IMR-90 (cell line): ENCODE data around the gene KCNT2. TPM values are rescaled to one million over a fixed set of nuclear protein-coding genes. Genes with fewer than 3 reads are reported as not detected.

Experiments used
- ATAC-seq: fragments of 200-7000 bp; cut with Tn5 transposase; 2 replicates; pipeline ENCODE4 v1.9.1; 2020; ENCODE audit warnings: low read depth, mild to moderate bottlenecking, moderate library complexity
- BruUV-seq: library from RNA; stranded (reverse); fragments of 400-500 nt; replicated peaks from 2 replicates; lab custom pipeline; 2021; lab: Mats Ljungman, UMichigan
- CTCF ChIA-PET: fragments of 300-600 bp; formaldehyde crosslinking; extraction: SDS; loops from one replicate; lab custom pipeline; 2021; ENCODE audit warnings: antibody characterized with exemption; lab: Yijun Ruan, JAX
- POLR2A ChIA-PET: fragments of 300-600 bp; sonication (Branson Sonifier 250); formaldehyde crosslinking; loops from one replicate; lab custom pipeline; 2022; ENCODE audit warnings: antibody characterized with exemption; ENCODE audit not compliant: unreplicated experiment; lab: Charles Lee
- DNase-seq: peaks from one replicate; pipeline ENCODE4 v3.0.0; 2013
- H2AFZ ChIP-seq: replicated peaks from 2 replicates; pipeline ENCODE3; 2013; ENCODE audit warnings: low read length, mild to moderate bottlenecking; ENCODE audit not compliant: poor library complexity
- H2AK5ac ChIP-seq: 2 replicates; pipeline ENCODE4 v1.6.1; 2013; ENCODE audit warnings: low read depth, low read length, inconsistent platforms
- H2AK9ac ChIP-seq: replicated peaks from 2 replicates; pipeline ENCODE3; 2013; ENCODE audit warnings: mild to moderate bottlenecking, low read depth, low read length, moderate library complexity; ENCODE audit not compliant: poor library complexity
- H2BK120ac ChIP-seq: 2 replicates; pipeline ENCODE4 v1.6.1; 2013; ENCODE audit warnings: low read depth, low read length, inconsistent platforms
- H2BK15ac ChIP-seq: 3 replicates; pipeline ENCODE4 v1.6.1; 2013; ENCODE audit warnings: low read depth, low read length, inconsistent platforms
- H2BK20ac ChIP-seq: 2 replicates; pipeline ENCODE4 v1.6.1; 2013; ENCODE audit warnings: low read depth, mild to moderate bottlenecking, inconsistent platforms, low read length, moderate library complexity
- H2BK5ac ChIP-seq: 2 replicates; pipeline ENCODE4 v1.6.1; 2013; ENCODE audit warnings: mild to moderate bottlenecking, low read depth, low read length, inconsistent platforms; ENCODE audit not compliant: poor library complexity, severe bottlenecking
- H3K14ac ChIP-seq: replicated peaks from 2 replicates; pipeline ENCODE4 v1.6.1; 2013; ENCODE audit warnings: low read depth, low read length, inconsistent platforms
- H3K18ac ChIP-seq: 2 replicates; pipeline ENCODE4 v1.6.1; 2013; ENCODE audit warnings: low read depth, low read length, control low read depth
- H3K23ac ChIP-seq: 2 replicates; pipeline ENCODE4 v1.6.1; 2013; ENCODE audit warnings: low read depth, low read length, inconsistent platforms
- H3K27ac ChIP-seq: 2 replicates; pipeline ENCODE4 v1.5.1; 2013; ENCODE audit warnings: mild to moderate bottlenecking, control low read depth, low read length; ENCODE audit not compliant: insufficient read depth
- H3K27me3 ChIP-seq: 2 replicates; pipeline ENCODE4 v1.6.1; 2013; ENCODE audit warnings: low read length; ENCODE audit not compliant: control insufficient read depth, insufficient read depth
- H3K36me3 ChIP-seq: 2 replicates; pipeline ENCODE4 v1.6.1; 2013; ENCODE audit warnings: low read length, mixed read lengths; ENCODE audit not compliant: control insufficient read depth, insufficient read depth
- H3K4ac ChIP-seq: 2 replicates; pipeline ENCODE4 v1.6.1; 2013; ENCODE audit warnings: low read depth, low read length, inconsistent platforms
- H3K4me1 ChIP-seq: 2 replicates; pipeline ENCODE4 v1.6.1; 2013; ENCODE audit warnings: low read length, mixed read lengths; ENCODE audit not compliant: control insufficient read depth, insufficient read depth
- H3K4me2 ChIP-seq: 2 replicates; pipeline ENCODE4 v1.6.1; 2013; ENCODE audit warnings: low read depth, mild to moderate bottlenecking, control low read depth, low read length, moderate library complexity
- H3K4me3 ChIP-seq: 2 replicates; pipeline ENCODE4 v1.5.1; 2013; ENCODE audit warnings: low read depth, mild to moderate bottlenecking, control low read depth, low read length, moderate library complexity; ENCODE audit not compliant: insufficient read depth
- H3K56ac ChIP-seq: 2 replicates; pipeline ENCODE4 v1.6.1; 2013; ENCODE audit warnings: low read length, inconsistent platforms; ENCODE audit not compliant: insufficient read depth; ENCODE audit errors: extremely low read depth
- H3K79me1 ChIP-seq, 2 experiments: 2 replicates each; pipeline ENCODE4 v1.6.1; 2013; ENCODE audit warnings: low read length in 2 of 2, inconsistent platforms in 1 of 2, low read depth in 1 of 2
- H3K9ac ChIP-seq: 2 replicates; pipeline ENCODE4 v1.6.1; 2013; ENCODE audit warnings: low read depth, low read length, control low read depth
- H3K9me1 ChIP-seq: 2 replicates; pipeline ENCODE4 v1.6.1; 2013; ENCODE audit warnings: low read length, inconsistent platforms; ENCODE audit not compliant: insufficient read depth
- H3K9me3 ChIP-seq: 2 replicates; pipeline ENCODE4 v1.6.1; 2013; ENCODE audit warnings: low read length; ENCODE audit not compliant: control insufficient read depth, insufficient read depth
- H4K20me1 ChIP-seq: 2 replicates; pipeline ENCODE4 v1.6.1; 2013; ENCODE audit warnings: low read length, inconsistent platforms; ENCODE audit not compliant: insufficient read depth
- H4K5ac ChIP-seq: 2 replicates; pipeline ENCODE4 v1.6.1; 2013; ENCODE audit warnings: mild to moderate bottlenecking, low read depth, low read length, control low read depth
- H4K8ac ChIP-seq, 2 experiments: 2 replicates each; pipeline ENCODE4 v1.6.1; 2013; ENCODE audit warnings: low read depth in 2 of 2, low read length in 2 of 2, control low read depth in 1 of 2, inconsistent platforms in 1 of 2
- H4K91ac ChIP-seq: 2 replicates; pipeline ENCODE4 v1.6.1; 2013; ENCODE audit warnings: low read depth, low read length, inconsistent platforms; ENCODE audit not compliant: insufficient read depth
- BHLHE40 ChIP-seq: fragments of 150-350 bp; IDR thresholded peaks from 2 replicates; pipeline ENCODE4 v1.6.1; 2016; ENCODE audit warnings: mild to moderate bottlenecking, low read depth, low read length
- CHD1 ChIP-seq: IDR thresholded peaks from 2 replicates; pipeline ENCODE4 v1.6.1; 2012; ENCODE audit warnings: low read depth, low read length, improper control_type of control experiment
- ELK1 ChIP-seq: fragments of 150-350 bp; IDR thresholded peaks from 2 replicates; pipeline ENCODE4 v1.6.1; 2016; ENCODE audit warnings: low read depth, mild to moderate bottlenecking, low read length, moderate library complexity, borderline replicate concordance
- MAZ ChIP-seq: IDR thresholded peaks from 2 replicates; pipeline ENCODE4 v1.6.1; 2012; ENCODE audit warnings: low read depth, mild to moderate bottlenecking, low read length, improper control_type of control experiment, moderate library complexity, borderline replicate concordance
- MXI1 ChIP-seq: IDR thresholded peaks from 2 replicates; pipeline ENCODE4 v1.6.1; 2012; ENCODE audit warnings: low read depth, mild to moderate bottlenecking, low read length, moderate library complexity, borderline replicate concordance
- RAD21 ChIP-seq: IDR thresholded peaks from 2 replicates; pipeline ENCODE4 v1.6.1; 2012; ENCODE audit warnings: low read length, improper control_type of control experiment
- WGBS, 2 experiments: methylation state at CpG; one replicate each; pipeline versions ENCODE4 v1.1.5 to v1.1.7; 2013; ENCODE audit warnings: missing lambda C conversion rate in 2 of 2; ENCODE audit not compliant: insufficient read length in 1 of 2; ENCODE audit errors: extremely low coverage in 2 of 2; 5-methylcytosine and 5-hydroxymethylcytosine counted together
- dilution Hi-C: fragments of 300-500 bp; cut with HindIII; formaldehyde crosslinking; loops from one replicate; pipeline ENCODE4 v1.14.3; 2018; ENCODE audit warnings: low sequenced_read_pairs; ENCODE audit not compliant: unreplicated experiment
- in situ Hi-C: fragments of 300-500 bp; cut with MboI; formaldehyde crosslinking; loops from 3 replicates; pipeline ENCODE4 v1.14.3; 2019; ENCODE audit warnings: low sequenced_read_pairs, inconsistent platforms, mixed read lengths
- intact Hi-C: fragments of 100-400 bp; cut with micrococcal nuclease; formaldehyde crosslinking; loops from 2 replicates; pipeline ENCODE4 v1.10.0; 2022
- polyA plus RNA-seq, 3 experiments: library from polyadenylated mRNA; depleted of rRNA; stranded (reverse); fragments of >200 nt; gene quantifications; 2 replicates each; pipeline ENCODE4 v1.2.3, GENCODE V29; 2012; ENCODE audit warnings: low replicate concordance in 1 of 3
- total RNA-seq: library from RNA; depleted of rRNA; stranded (reverse); fragments of >200 nt; gene quantifications from 2 replicates; pipeline ENCODE4 v1.2.3, GENCODE V29; 2012
- TF ChIP-seq, protein P1 (sequence below): conservative IDR thresholded peaks from 2 replicates; pipeline ENCODE4 v1.5.1; 2012; ENCODE audit warnings: mild to moderate bottlenecking, low read depth, low read length, improper control_type of control experiment

Gene KCNT2
- total and polyA plus RNA-seq, 2 of the 4 experiments (the other 2 are of a cell fraction), result 0.22 to 0.72 TPM

DNA sequence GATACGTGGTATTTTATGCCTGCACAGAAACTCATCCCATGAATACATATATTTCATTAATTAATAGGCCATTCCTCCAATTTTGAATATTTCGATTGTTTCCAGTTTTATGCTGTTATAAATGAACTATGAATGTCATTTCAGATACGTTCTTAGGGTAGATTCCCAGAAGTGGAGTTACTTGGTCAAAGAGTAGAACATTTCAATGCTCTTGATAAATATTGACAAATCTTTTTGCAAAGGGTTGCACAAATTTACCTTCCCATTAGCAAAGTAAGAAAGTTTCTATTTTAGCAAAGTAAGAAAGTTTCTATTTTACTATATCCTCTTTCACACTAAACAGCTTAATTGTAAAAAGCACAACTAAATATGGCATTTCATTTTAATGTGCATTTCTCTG, 48.9 kb downstream of the KCNT2 start:
- H2BK20ac ChIP-seq, result no peak overlapping the region
- H3K36me3 ChIP-seq, result no peaks in the 10 kb centered on the region
- H3K4me3 ChIP-seq, result no peak overlapping the region
- TF ChIP-seq MAZ (no peak), BHLHE40 (no peak), CHD1 (no peak), MXI1 (no peak), RAD21 (no peak), ELK1 (no peak)
- TF ChIP-seq, protein P1, sequence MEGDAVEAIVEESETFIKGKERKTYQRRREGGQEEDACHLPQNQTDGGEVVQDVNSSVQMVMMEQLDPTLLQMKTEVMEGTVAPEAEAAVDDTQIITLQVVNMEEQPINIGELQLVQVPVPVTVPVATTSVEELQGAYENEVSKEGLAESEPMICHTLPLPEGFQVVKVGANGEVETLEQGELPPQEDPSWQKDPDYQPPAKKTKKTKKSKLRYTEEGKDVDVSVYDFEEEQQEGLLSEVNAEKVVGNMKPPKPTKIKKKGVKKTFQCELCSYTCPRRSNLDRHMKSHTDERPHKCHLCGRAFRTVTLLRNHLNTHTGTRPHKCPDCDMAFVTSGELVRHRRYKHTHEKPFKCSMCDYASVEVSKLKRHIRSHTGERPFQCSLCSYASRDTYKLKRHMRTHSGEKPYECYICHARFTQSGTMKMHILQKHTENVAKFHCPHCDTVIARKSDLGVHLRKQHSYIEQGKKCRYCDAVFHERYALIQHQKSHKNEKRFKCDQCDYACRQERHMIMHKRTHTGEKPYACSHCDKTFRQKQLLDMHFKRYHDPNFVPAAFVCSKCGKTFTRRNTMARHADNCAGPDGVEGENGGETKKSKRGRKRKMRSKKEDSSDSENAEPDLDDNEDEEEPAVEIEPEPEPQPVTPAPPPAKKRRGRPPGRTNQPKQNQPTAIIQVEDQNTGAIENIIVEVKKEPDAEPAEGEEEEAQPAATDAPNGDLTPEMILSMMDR, result no peak
- H3K9me1 ChIP-seq, result no peaks in the 10 kb centered on the region
- no peak overlapping the region for H3K14ac ChIP-seq
- dilution Hi-C loops (no loop called here), intact Hi-C loops (no loop called here), in situ Hi-C loops (no loop called here)
- WGBS, 2 experiments, result no CpG with 5 or more reads among the region's 3 CpGs
- no peaks in the 10 kb centered on the region for H4K20me1 ChIP-seq
- H3K4me1 ChIP-seq, result no peaks in the 10 kb centered on the region
- no peak overlapping the region for H3K4me2 ChIP-seq
- H4K8ac ChIP-seq, result no peak overlapping the region
- H3K18ac ChIP-seq, result no peak overlapping the region
- H3K4ac ChIP-seq, result no peak overlapping the region
- no peak overlapping the region for H3K9ac ChIP-seq
- POLR2A ChIA-PET, result no interaction called here
- no peak for ATAC-seq
- no peak overlapping the region for H4K5ac ChIP-seq
- no peak overlapping the region for H2BK120ac ChIP-seq
- DNase-seq, result no peak
- CTCF ChIA-PET, result no interaction called here
- H2AFZ ChIP-seq, result no peak overlapping the region
- no peak overlapping the region for H2AK9ac ChIP-seq
- H3K56ac ChIP-seq, result no peak overlapping the region
- H3K79me1 ChIP-seq, result no peaks in the 10 kb centered on the region
- H3K27me3 ChIP-seq, result no peaks in the 10 kb centered on the region
- BruUV-seq, result no TSS peak
- H4K91ac ChIP-seq, result no peak overlapping the region
- no peak overlapping the region for H2BK5ac ChIP-seq
- no peak overlapping the region for H3K27ac ChIP-seq
- H2BK15ac ChIP-seq, result no peak overlapping the region
- H3K9me3 ChIP-seq, result no peaks in the 10 kb centered on the region
- no peak overlapping the region for H3K23ac ChIP-seq
- H2AK5ac ChIP-seq, result no peak overlapping the region
